22Rv1 (cell line): ENCODE measurements around the gene ZNF692.

Experiments
- H3K27ac ChIP-seq: fragments of 450-650 bp; 2 replicates; pipeline ENCODE4 v1.5.1; 2017
- ZFX ChIP-seq: fragments of 450-650 bp; IDR thresholded peaks from 2 replicates; pipeline ENCODE4 v1.6.1; 2017; ENCODE audit warnings: antibody characterized with exemption, borderline replicate concordance
- TF ChIP-seq, protein P1 (sequence below): fragments of 450-650 bp; IDR thresholded peaks from 2 replicates; pipeline ENCODE4 v1.5.1; 2017; ENCODE audit warnings: mild to moderate bottlenecking

Gene ZNF692

DNA sequence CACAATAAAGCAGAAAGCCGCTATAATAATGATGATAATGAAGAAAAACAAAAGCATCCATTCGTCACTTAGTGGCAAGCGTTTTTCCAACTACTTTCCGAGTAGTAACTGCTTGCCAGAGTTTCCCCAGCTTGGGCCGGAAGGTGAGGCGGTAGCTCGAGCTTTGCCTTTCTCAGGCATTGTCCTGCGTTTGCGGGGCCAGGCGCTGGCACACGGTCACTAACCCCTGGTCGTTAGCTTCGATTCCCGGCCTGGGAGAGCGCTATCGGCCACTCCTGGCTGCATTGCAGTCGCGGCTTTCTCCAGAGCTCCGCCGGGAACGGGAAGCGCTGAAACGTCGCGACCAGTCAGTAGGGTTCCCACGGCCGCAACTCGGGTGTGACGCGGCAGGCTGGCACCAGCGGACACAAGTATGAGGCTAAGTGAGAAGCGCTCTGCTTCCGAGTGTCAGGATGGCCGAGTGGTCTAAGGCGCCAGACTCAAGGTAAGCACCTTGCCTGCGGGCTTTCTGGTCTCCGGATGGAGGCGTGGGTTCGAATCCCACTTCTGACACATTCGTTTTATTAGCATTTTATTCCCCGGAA lies 14.6 kb upstream of the ZNF692 start:
- H3K27ac ChIP-seq: peak overlapping the region; percentile 96
- TF ChIP-seq, protein P1, sequence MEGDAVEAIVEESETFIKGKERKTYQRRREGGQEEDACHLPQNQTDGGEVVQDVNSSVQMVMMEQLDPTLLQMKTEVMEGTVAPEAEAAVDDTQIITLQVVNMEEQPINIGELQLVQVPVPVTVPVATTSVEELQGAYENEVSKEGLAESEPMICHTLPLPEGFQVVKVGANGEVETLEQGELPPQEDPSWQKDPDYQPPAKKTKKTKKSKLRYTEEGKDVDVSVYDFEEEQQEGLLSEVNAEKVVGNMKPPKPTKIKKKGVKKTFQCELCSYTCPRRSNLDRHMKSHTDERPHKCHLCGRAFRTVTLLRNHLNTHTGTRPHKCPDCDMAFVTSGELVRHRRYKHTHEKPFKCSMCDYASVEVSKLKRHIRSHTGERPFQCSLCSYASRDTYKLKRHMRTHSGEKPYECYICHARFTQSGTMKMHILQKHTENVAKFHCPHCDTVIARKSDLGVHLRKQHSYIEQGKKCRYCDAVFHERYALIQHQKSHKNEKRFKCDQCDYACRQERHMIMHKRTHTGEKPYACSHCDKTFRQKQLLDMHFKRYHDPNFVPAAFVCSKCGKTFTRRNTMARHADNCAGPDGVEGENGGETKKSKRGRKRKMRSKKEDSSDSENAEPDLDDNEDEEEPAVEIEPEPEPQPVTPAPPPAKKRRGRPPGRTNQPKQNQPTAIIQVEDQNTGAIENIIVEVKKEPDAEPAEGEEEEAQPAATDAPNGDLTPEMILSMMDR: no peak
- no peak for TF ChIP-seq ZFX

DNA sequence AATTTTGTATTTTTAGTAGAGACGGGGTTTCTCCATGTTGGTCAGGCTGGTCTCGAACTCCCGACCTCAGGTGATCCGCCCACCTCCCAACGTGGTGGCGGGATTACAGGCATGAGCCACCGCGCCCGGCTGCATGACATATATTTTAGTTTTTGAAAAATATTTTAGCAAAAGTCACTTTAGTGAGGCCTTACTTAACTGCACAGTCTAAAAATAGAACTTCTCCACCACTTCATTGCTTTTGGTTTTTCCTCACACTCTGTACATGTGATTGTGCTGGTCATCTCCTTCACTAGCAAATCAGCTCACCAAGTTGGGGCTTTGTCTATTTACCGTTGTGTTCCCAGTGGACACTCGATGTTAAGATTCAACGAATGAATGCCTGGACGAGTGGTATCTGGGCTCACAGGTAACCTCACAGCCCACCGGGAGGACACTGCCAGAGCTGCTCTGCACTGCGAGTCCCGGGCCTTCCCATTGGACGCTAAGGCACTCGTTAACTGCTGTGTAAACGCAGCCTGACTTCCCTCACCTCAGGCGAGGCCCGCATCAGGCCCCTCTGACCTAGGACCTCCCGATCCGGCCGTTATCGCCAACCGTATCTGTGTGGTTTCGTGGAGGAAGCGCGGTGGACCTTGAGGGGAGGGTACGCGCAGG lies 14.0 kb upstream of the ZNF692 start:
- TF ChIP-seq, protein P1: no peak
- TF ChIP-seq ZFX: no peak
- H3K27ac ChIP-seq: peak overlapping the region; percentile 96

DNA sequence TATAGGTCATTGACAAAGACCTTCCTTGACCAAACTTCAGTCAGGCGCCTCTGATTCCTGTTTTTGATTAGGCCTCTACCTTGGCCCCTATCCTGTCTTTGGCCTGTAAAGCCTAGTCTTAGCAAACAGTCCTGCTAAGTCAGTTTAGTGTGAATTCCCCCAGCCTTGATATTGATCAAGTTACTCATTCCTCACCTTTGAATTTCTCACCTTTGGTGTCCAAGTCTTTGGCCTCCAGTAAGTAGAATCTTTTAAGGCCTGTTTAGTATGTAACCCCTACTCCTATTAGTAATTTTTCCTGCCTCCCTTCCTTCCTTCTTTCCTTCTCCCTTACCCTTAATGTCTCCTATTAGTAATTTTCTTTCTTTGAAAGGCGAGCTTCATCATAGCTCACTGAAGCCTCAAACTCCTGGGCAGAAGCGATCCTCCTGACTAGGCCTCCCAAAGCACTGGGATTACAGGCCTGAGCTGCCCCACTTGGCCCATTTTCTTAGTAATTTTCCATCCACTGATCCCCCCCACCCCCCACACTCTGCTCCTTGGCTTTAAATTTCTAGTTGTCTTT lies 13.0 kb upstream of the ZNF692 start:
- peak overlapping the region; percentile 96 for H3K27ac ChIP-seq
- no peak for TF ChIP-seq ZFX
- TF ChIP-seq, protein P1: no peak

DNA sequence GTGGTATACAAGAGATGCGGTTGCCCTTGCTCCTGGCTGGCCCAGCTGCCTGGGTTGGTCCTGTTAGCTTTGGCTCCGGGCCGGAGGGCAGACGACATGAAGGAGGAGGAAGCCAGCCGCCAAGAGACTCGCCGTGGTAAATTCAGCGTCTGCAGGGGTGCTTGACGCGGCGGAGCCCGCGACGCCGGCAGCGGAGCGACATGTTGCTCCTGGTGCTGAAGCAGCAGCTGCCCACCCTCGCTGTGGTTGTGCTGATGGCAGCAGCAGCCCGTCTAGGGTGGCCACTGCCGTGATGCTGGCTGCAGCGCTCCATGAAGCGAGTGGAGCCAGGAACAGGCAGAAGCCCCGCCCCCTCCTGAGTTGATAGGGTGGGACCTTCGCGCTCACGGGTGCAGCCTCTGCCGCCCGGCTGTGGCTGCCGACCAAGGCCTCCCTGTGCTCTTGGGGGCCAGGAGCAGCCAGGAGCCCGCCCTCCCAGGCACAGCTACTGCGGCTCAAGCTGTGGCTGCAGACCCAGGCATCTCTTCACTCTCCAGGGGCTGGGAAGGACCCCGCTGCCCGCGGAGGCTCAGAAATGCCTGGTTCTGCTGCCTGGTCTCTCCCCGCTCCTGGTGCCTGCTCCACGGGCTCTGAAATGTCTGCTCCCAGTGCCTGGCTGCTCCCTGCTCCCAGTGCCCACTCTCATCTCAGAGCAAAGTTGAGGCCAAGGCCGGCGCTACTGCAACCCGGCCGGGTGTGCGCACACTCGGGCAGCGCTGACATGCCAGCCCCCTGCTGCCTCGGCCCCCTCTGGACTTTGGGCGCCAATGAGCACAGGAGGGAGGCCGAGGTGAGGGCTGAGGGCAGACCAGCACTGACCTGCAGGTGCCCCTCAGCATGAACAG lies 4.4 kb upstream of the ZNF692 start:
- H3K27ac ChIP-seq: peak overlapping the region; percentile 81
- TF ChIP-seq ZFX: no peak
- TF ChIP-seq, protein P1: 0 out of 2 replicates have a peak, but pooled peaks have one; percentile 6

DNA sequence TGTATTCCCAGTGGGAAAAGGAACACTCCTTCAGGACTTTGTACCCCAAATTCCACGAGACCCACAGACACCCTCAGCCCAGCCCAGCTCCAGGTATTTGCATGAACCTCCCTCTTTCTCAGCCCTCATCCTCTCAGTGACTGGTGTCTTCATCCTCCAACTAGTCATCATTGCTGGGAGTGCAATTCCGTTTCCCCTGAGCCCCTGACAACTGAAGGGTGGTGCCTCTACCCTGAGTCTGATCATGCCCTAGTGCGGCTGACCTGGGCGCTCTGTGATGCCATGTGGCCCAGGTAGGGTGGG lies 3.8 kb upstream of the ZNF692 start:
- TF ChIP-seq, protein P1: no peak
- TF ChIP-seq ZFX: no peak
- peak overlapping the region; percentile 81 for H3K27ac ChIP-seq

DNA sequence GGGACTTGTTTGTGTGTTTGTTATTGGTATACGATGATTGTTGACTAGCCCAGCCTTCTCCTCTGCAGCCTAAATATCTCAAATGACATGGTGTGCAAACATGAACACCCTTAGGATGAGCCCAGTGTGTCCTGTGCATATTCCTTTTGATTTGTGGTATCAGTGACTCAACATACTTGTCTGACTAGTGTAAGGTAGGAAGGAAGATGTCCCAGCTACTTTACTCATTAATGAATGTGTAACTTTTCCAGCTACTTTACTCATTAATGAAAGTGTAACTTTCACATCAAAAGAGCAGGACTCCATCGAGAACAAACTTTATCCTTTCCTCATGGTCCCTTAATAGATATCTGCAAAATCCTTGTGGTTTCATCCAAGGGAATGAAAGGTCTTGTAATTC lies 2.7 kb upstream of the ZNF692 start:
- TF ChIP-seq, protein P1: no peak
- no peak overlapping the region for H3K27ac ChIP-seq

DNA sequence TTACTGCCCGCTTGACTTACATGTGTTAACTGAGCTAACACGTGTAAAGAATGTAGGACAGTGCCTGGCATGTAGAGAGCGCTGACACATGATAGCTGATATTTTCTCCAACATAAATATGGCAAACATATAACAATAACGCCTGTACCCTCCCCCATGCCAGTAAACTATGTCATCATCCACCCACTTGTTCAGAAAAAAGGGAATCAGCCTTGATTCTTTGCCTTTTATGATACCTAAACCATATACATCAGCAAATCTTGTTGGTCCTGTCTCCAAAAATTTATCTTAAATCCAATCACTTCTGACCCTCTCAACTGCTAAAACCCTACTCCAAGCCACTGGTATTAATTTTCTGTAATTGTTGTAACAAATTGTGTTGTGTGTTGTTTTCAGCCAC lies 1.1 kb upstream of the ZNF692 start:
- TF ChIP-seq ZFX: no peak
- TF ChIP-seq, protein P1: no peak
- H3K27ac ChIP-seq: peak overlapping the region; percentile 95
